K562 (cell line): Measurements from ENCODE around the gene SLFNL1. TPM values are rescaled to one million over a fixed set of nuclear protein-coding genes. Genes with fewer than 3 reads are reported as not detected.

Experiments
- ADNP ChIP-seq: fragments of 200-800 bp; sonication (Bioruptor generic); IDR thresholded peaks from 2 replicates; pipeline ENCODE4 v1.6.1; 2016; ENCODE audit warnings: missing genetic modification characterization, missing compliant biosample characterization
- ARID2 ChIP-seq: fragments of 450-650 bp; IDR thresholded peaks from 2 replicates; pipeline ENCODE4 v1.6.1; 2017; ENCODE audit warnings: antibody characterized with exemption, mild to moderate bottlenecking
- ASH1L ChIP-seq: fragments of 450-650 bp; IDR thresholded peaks from 2 replicates; pipeline ENCODE4 v1.6.1; 2018; ENCODE audit warnings: borderline replicate concordance, mild to moderate bottlenecking, low read depth; ENCODE audit not compliant: partially characterized antibody
- BDP1 ChIP-seq: IDR thresholded peaks from 3 replicates; pipeline ENCODE4 v1.6.1; 2011; ENCODE audit not compliant: insufficient read length, insufficient read depth
- ELF1 ChIP-seq: fragments of 200-800 bp; sonication (Bioruptor generic); IDR thresholded peaks from 2 replicates; pipeline ENCODE4 v1.6.1; 2016; ENCODE audit warnings: missing genetic modification characterization, missing compliant biosample characterization
- HEY1 ChIP-seq: fragments of 250-450 bp; sonication (Bioruptor Pico); IDR thresholded peaks from 2 replicates; pipeline ENCODE4 v1.5.0; 2020; ENCODE audit warnings: mild to moderate bottlenecking, moderate library complexity, borderline replicate concordance
- MCM5 ChIP-seq: fragments of 450-650 bp; IDR thresholded peaks from 2 replicates; pipeline ENCODE4 v1.6.1; 2016; ENCODE audit warnings: low read depth
- NONO ChIP-seq, 2 experiments: fragments of 200-400 bp in 1 of 2; fragments of 450-650 bp in 1 of 2; formaldehyde crosslinking in 1 of 2; IDR thresholded peaks; 2 replicates each; pipeline ENCODE4 v1.6.1; 2017; ENCODE audit warnings: low read depth in 2 of 2, mild to moderate bottlenecking in 2 of 2, moderate library complexity in 2 of 2, low read length in 1 of 2
- OTX1 ChIP-seq: fragments of 450-650 bp; formaldehyde crosslinking; IDR thresholded peaks from 2 replicates; pipeline ENCODE4 v1.4.0; 2022; ENCODE audit warnings: mild to moderate bottlenecking
- PCBP2 ChIP-seq: fragments of 200-400 bp; formaldehyde crosslinking; IDR thresholded peaks from 2 replicates; pipeline ENCODE4 v1.6.1; 2018; ENCODE audit warnings: low read length, low read depth, mild to moderate bottlenecking, moderate library complexity; ENCODE audit not compliant: poor library complexity, severe bottlenecking
- SIN3B ChIP-seq: fragments of 450-650 bp; IDR thresholded peaks from 2 replicates; pipeline ENCODE4 v1.6.1; 2017; ENCODE audit warnings: low read depth, mild to moderate bottlenecking, moderate library complexity
- SMAD1 ChIP-seq: fragments of 150-350 bp; IDR thresholded peaks from 2 replicates; pipeline ENCODE4 v1.6.1; 2014; ENCODE audit warnings: low read length, low read depth; ENCODE audit not compliant: partially characterized antibody
- SRF ChIP-seq, 2 experiments: fragments of 250-450, 450-650 bp in 1 of 2; sonication (Bioruptor Pico) in 1 of 2; sonication (generic) in 1 of 2; formaldehyde crosslinking; IDR thresholded peaks; 2 replicates each; pipeline versions ENCODE4 v1.5.0 to v1.5.1; 2020 to 2022; ENCODE audit warnings: mild to moderate bottlenecking in 1 of 2, missing genetic modification reagents in 1 of 2
- TAF1 ChIP-seq: IDR thresholded peaks from 2 replicates; pipeline ENCODE4 v1.6.1; 2011; ENCODE audit warnings: mild to moderate bottlenecking, low read length, moderate library complexity; ENCODE audit not compliant: insufficient read depth, control insufficient read depth, severe bottlenecking; ENCODE audit errors: extremely low read depth
- ZNF699 ChIP-seq: fragments of 250-450 bp; sonication (Bioruptor Pico); IDR thresholded peaks from 2 replicates; pipeline ENCODE4 v1.8.0; 2021; ENCODE audit warnings: mild to moderate bottlenecking, moderate library complexity; ENCODE audit not compliant: insufficient replicate concordance
- polyA plus RNA-seq, 8 experiments: library from polyadenylated mRNA; depleted of rRNA in 4 of 8; stranded (reverse) in 5 of 8; unstranded in 3 of 8; fragments of >200 nt; fragmentation: Nextera tagmentation in 2 of 8; fragmentation: Illumina TruSeq in 1 of 8; extraction: Ambion mirVana in 2 of 8; extraction: Trizol in 1 of 8; gene quantifications; 2 replicates each; pipeline versions ENCODE4 v1.2.1 to v1.2.3, GENCODE V29; 2011 to 2014; ENCODE audit warnings: inconsistent platforms in 1 of 8, missing spikeins in 1 of 8
- total RNA-seq, 7 experiments: library from RNA; depleted of rRNA in 6 of 7; stranded (reverse); fragments of >200 nt in 6 of 7; fragmentation: Illumina TruSeq in 2 of 7; extraction: Trizol in 2 of 7; gene quantifications; 2 replicates each; pipeline versions ENCODE4 v1.2.1 to v1.2.3, GENCODE V29; 2011 to 2021; ENCODE audit warnings: low replicate concordance in 1 of 7
- TF ChIP-seq, protein P1 (sequence below): fragments of 250-450 bp; sonication (Bioruptor Pico); IDR thresholded peaks from 2 replicates; pipeline ENCODE4 v1.5.0; 2021; ENCODE audit warnings: mild to moderate bottlenecking, moderate library complexity
- TF ChIP-seq, protein P2 (sequence below): fragments of 250-450 bp; sonication (Bioruptor Pico); IDR thresholded peaks from 2 replicates; pipeline ENCODE4 v1.9.0; 2021; ENCODE audit warnings: mild to moderate bottlenecking, inconsistent platforms
- TF ChIP-seq, protein P3 (sequence below): fragments of 450-650 bp; IDR thresholded peaks from 2 replicates; pipeline ENCODE4 v1.6.1; 2017; ENCODE audit warnings: antibody characterized with exemption, mild to moderate bottlenecking
- TF ChIP-seq, protein P4 (sequence below): fragments of 250-450 bp; sonication (Bioruptor Pico); IDR thresholded peaks from 2 replicates; pipeline ENCODE4 v1.9.0; 2021; ENCODE audit warnings: mild to moderate bottlenecking

SLFNL1 gene
- total and polyA plus RNA-seq, 9 of the 15 experiments (the other 6 are each of a cell fraction or from before 2014, with no cell fraction given), result 0.05 to 0.14 (median 0.06) TPM; not detected in 5

DNA sequence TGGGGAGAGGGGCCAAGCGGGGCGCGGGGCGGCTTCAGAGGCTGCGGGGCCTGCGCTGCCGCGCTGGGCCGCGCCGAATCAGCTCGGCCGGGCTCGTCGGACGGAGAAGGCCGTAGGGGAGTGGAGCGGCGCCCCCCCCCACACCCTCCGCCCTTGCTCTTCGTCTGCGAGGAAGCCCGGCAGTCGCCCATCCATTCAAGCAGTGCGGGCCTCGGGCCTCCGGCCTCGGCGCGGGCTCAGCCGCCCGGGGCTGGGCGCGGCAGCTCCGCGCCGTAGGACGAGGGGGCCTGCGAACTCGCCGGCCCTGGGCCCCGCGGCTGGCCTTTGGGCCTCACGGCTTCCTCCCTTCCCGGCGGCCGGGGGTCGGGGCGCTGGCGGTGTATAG is 41.5 kb downstream of the SLFNL1 start (continued):
- TF ChIP-seq, protein P1, sequence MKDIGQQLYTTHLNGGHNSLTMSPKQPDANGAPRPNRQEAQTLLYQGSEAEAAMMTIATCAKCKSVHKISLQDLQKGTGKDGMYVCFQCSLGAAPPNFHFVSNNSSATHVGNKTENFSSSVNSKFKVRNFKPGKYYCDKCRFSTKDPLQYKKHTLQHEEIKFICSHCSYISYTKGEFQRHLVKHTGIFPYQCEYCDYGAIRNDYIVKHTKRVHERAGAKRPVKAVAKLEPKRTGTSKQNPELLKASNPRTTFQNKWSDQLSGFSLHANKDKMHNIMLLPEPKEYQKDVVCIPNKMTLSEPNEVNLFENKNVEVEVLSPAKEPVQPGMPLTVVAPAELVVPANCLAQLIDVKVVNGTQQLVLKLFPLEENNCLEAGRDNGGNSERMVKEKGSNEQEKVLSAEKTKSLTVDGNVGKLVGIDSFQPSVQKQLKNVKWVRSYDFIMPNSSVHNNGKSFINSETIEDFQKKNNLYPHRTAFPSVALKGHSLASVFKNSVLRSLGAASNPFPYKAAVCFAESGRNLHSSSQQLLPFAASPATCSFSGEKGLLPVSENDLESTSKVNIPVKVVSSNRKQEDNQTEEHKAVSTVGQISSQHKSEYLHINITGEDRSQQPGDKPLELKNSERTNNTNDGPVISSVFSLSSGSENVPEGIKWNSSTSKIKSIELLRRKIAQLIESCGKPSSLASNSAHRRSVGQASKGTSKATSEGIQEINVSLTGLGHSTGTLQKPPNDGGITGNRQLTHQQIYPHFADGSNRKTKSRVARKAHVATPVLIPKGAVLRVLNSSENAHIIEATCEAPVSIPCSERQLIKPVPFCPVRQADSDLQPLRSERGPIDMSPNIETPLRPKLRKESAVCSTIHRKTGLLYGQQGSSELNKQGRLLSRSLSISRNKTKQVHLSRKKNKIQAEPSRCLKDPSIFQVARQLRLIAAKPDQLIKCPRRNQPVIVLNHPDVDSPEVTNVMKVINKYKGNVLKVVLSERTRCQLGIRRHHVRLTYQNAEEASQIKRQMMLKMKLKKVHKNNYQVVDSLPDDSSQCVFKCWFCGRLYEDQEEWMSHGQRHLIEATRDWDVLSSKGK (CRISPR knock-in tag), result no peak
- TF ChIP-seq, protein P2, sequence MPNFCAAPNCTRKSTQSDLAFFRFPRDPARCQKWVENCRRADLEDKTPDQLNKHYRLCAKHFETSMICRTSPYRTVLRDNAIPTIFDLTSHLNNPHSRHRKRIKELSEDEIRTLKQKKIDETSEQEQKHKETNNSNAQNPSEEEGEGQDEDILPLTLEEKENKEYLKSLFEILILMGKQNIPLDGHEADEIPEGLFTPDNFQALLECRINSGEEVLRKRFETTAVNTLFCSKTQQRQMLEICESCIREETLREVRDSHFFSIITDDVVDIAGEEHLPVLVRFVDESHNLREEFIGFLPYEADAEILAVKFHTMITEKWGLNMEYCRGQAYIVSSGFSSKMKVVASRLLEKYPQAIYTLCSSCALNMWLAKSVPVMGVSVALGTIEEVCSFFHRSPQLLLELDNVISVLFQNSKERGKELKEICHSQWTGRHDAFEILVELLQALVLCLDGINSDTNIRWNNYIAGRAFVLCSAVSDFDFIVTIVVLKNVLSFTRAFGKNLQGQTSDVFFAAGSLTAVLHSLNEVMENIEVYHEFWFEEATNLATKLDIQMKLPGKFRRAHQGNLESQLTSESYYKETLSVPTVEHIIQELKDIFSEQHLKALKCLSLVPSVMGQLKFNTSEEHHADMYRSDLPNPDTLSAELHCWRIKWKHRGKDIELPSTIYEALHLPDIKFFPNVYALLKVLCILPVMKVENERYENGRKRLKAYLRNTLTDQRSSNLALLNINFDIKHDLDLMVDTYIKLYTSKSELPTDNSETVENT (CRISPR knock-in tag), result no peak
- TF ChIP-seq TAF1, result no peak
- no peak for TF ChIP-seq ELF1 (tag)
- no peak for TF ChIP-seq MCM5
- peak; percentile 28 for TF ChIP-seq SIN3B
- no peak for TF ChIP-seq OTX1
- no peak for TF ChIP-seq SMAD1
- TF ChIP-seq HEY1 (CRISPR knock-in tag), result no peak
- no peak for TF ChIP-seq ARID2
- TF ChIP-seq, protein P3, sequence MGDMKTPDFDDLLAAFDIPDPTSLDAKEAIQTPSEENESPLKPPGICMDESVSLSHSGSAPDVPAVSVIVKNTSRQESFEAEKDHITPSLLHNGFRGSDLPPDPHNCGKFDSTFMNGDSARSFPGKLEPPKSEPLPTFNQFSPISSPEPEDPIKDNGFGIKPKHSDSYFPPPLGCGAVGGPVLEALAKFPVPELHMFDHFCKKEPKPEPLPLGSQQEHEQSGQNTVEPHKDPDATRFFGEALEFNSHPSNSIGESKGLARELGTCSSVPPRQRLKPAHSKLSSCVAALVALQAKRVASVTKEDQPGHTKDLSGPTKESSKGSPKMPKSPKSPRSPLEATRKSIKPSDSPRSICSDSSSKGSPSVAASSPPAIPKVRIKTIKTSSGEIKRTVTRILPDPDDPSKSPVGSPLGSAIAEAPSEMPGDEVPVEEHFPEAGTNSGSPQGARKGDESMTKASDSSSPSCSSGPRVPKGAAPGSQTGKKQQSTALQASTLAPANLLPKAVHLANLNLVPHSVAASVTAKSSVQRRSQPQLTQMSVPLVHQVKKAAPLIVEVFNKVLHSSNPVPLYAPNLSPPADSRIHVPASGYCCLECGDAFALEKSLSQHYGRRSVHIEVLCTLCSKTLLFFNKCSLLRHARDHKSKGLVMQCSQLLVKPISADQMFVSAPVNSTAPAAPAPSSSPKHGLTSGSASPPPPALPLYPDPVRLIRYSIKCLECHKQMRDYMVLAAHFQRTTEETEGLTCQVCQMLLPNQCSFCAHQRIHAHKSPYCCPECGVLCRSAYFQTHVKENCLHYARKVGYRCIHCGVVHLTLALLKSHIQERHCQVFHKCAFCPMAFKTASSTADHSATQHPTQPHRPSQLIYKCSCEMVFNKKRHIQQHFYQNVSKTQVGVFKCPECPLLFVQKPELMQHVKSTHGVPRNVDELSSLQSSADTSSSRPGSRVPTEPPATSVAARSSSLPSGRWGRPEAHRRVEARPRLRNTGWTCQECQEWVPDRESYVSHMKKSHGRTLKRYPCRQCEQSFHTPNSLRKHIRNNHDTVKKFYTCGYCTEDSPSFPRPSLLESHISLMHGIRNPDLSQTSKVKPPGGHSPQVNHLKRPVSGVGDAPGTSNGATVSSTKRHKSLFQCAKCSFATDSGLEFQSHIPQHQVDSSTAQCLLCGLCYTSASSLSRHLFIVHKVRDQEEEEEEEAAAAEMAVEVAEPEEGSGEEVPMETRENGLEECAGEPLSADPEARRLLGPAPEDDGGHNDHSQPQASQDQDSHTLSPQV, result peak; percentile 89; the same call in 1 of the 2 replicates
- TF ChIP-seq ZNF699 (CRISPR knock-in tag), result no peak
- no peak for TF ChIP-seq ASH1L
- no peak for TF ChIP-seq PCBP2
- TF ChIP-seq BDP1, result no peak
- peak; percentile 60 to 74 for TF ChIP-seq NONO (IDR thresholded peaks at IDR 0.05; ENCODE audit: low read depth in 2 of 2, low read length in 1 of 2)
- no peak for TF ChIP-seq SRF (CRISPR knock-in tag; IDR thresholded peaks at IDR 0.05)
- TF ChIP-seq, protein P4, sequence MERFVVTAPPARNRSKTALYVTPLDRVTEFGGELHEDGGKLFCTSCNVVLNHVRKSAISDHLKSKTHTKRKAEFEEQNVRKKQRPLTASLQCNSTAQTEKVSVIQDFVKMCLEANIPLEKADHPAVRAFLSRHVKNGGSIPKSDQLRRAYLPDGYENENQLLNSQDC (CRISPR knock-in tag), result no peak
- no peak for TF ChIP-seq ADNP (tag)
